ENCODE measurements around the gene ING5.

Gene ING5

DNA sequence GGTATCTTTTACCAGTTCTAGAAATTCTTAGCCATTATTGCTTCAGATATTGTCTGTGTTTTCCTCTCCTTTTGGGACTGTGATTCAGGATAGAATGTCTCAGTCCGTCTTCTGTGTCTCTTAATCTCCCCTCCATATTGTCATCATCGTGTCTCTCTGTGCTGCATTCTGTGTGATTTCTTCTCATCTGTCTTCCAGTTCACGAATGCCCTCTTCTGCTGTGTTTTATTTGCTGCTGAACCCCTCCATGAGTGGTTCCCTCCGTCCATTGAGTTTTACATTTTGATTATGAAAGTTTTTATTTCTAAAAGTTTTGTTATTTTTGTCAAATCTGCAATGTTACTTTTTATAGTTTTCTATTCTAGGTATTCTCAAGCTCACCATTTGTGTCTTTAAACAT is 44.2 kb downstream of the ING5 start:
- TF ChIP-seq EZH2 (IDR thresholded peaks at IDR 0.05; ENCODE audit: borderline replicate concordance, low read length) = no peak
- TF ChIP-seq, protein P1, sequence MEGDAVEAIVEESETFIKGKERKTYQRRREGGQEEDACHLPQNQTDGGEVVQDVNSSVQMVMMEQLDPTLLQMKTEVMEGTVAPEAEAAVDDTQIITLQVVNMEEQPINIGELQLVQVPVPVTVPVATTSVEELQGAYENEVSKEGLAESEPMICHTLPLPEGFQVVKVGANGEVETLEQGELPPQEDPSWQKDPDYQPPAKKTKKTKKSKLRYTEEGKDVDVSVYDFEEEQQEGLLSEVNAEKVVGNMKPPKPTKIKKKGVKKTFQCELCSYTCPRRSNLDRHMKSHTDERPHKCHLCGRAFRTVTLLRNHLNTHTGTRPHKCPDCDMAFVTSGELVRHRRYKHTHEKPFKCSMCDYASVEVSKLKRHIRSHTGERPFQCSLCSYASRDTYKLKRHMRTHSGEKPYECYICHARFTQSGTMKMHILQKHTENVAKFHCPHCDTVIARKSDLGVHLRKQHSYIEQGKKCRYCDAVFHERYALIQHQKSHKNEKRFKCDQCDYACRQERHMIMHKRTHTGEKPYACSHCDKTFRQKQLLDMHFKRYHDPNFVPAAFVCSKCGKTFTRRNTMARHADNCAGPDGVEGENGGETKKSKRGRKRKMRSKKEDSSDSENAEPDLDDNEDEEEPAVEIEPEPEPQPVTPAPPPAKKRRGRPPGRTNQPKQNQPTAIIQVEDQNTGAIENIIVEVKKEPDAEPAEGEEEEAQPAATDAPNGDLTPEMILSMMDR (IDR thresholded peaks at IDR 0.05; ENCODE audit: low read length) = no peak
- peaks cover 63% of the 10 kb centered on the region for H3K36me3 ChIP-seq (ENCODE audit: insufficient read depth, low read length)

DNA sequence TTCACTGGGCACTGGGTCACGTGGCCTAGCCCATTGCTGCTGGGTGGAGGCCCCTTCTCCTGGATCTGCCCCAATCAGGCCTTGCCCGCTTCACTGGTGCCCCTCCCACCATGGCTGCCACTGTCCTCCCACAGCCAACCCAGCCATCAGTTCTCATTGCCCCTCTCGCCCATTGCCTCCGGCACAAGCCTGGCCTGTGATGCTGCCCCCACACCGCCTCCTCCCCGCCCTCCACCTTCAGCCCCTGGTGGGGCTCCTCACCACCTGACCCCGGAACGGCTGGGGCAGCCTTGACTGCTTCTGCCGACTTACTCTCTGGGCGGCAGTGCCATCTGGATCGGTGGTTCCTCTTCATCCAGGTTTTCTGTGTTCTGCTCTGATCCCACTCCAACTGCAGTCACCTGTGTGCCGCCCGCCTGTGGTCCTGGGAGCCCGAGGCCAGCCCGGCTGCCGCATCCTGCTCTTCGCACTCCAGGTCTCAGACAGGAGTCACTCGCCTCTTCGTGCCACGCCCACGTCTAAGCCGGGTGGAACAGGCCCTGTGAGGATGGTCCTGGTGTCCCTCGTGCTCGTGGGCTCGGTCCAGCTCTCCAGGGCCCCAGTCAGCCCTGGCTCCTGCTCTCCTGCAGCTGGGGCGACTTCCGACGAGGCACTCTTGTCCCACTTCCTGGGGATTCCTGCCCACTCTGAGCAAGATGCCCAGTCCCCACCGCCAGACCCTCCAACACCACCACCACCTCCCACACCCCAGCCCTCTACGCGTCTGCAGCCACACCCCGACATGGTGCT is 46.8 kb downstream of the ING5 start:
- no peak for TF ChIP-seq EZH2 (IDR thresholded peaks at IDR 0.05; ENCODE audit: borderline replicate concordance, low read length)
- TF ChIP-seq, protein P1 (IDR thresholded peaks at IDR 0.05; ENCODE audit: low read length) = no peak
- Histone ChIP-seq H3K4me3 (ENCODE audit: low read depth, low read length, poor library complexity, severe bottlenecking) (no peak overlapping the region), H4K20me1 (ENCODE audit: insufficient read depth, low read length) (no peaks in the 10 kb centered on the region), H2AFZ (ENCODE audit: low read length) (no peak overlapping the region), H3K9ac (ENCODE audit: low read length) (no peak overlapping the region), H3K9me2 (ENCODE audit: low read depth, low read length) (no peaks in the 10 kb centered on the region), H3F3A (ENCODE audit: insufficient read depth, low read length) (no peaks in the 10 kb centered on the region), H3K27me3 (ENCODE audit: insufficient read depth, low read length) (no peaks in the 10 kb centered on the region), H3K4me1 (ENCODE audit: insufficient read depth, low read length, severe bottlenecking) (no peaks in the 10 kb centered on the region), H3K79me2 (ENCODE audit: insufficient read depth, low read length) (no peaks in the 10 kb centered on the region), H3K4me2 (ENCODE audit: low read length) (no peak overlapping the region), H3K36me3 (ENCODE audit: insufficient read depth, low read length) (peaks cover 65% of the 10 kb centered on the region), H3K9me3 (ENCODE audit: low read length) (peaks cover 3% of the 10 kb centered on the region; the same call in 1 of the 2 replicates), H3K27ac (ENCODE audit: low read depth, low read length, poor library complexity, severe bottlenecking) (no peak overlapping the region)

More for the DNA sequence above, 44.2 kb downstream of the ING5 start:
- Histone ChIP-seq H3K4me1 (ENCODE audit: insufficient read depth, low read length, severe bottlenecking) (no peaks in the 10 kb centered on the region), H2AFZ (ENCODE audit: low read length) (no peak overlapping the region), H3K27me3 (ENCODE audit: insufficient read depth, low read length) (no peaks in the 10 kb centered on the region), H4K20me1 (ENCODE audit: insufficient read depth, low read length) (no peaks in the 10 kb centered on the region), H3K9me3 (ENCODE audit: low read length) (peaks cover 3% of the 10 kb centered on the region; the same call in 1 of the 2 replicates), H3K9ac (ENCODE audit: low read length) (no peak overlapping the region), H3K4me2 (ENCODE audit: low read length) (no peak overlapping the region), H3K9me2 (ENCODE audit: low read depth, low read length) (no peaks in the 10 kb centered on the region), H3K27ac (ENCODE audit: low read depth, low read length, poor library complexity, severe bottlenecking) (no peak overlapping the region), H3K79me2 (ENCODE audit: insufficient read depth, low read length) (no peaks in the 10 kb centered on the region), H3K4me3 (ENCODE audit: low read depth, low read length, poor library complexity, severe bottlenecking) (no peak overlapping the region), H3F3A (ENCODE audit: insufficient read depth, low read length) (no peaks in the 10 kb centered on the region)

DNA sequence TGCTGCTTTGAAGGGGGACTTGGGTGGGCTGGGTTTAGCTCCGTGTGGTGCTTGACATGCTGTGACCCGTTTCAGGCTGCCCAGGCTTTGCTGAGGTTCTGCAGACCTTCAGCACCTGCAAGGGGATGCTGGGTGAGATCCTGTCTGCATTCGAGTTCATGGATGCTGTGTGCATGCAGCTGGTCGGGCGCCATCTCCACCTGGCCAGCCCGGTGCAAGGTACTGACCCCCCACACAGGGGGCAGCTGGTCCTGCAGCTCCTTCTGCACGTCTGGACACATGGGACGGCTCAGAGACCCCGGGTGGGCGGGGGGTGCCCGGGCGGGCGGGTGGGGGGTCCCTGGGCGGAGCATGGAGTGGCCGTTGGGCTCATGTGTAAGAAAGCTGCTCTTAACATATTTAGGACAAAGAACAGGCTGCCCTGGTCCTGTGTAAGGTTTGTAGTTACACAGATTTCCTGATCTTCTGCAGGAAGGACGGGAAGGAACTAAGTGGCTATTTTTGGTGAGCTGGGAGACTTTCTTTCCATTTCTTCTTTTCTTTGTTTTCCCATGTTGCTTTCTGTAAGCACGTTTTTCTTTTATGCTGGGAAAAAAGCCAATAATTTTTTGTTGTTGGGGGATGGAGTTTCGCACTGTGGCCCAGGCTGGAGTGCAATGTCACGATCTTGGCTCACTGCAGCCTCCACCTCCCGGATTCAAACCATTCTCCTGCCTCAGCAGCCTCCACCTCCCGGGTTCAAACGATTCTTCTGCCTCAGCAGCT is 48.4 kb downstream of the ING5 start:
- no peaks in the 10 kb centered on the region for H4K20me1 ChIP-seq (ENCODE audit: insufficient read depth, low read length)
- no peaks in the 10 kb centered on the region for H3F3A ChIP-seq (ENCODE audit: insufficient read depth, low read length)
- no peaks in the 10 kb centered on the region for H3K9me2 ChIP-seq (ENCODE audit: low read depth, low read length)
- TF ChIP-seq EZH2 (IDR thresholded peaks at IDR 0.05; ENCODE audit: borderline replicate concordance, low read length) = no peak
- TF ChIP-seq, protein P1 (IDR thresholded peaks at IDR 0.05; ENCODE audit: low read length) = no peak
- H3K9me3 ChIP-seq (ENCODE audit: low read length) = peaks cover 3% of the 10 kb centered on the region; the same call in 1 of the 2 replicates
- peaks cover 55% of the 10 kb centered on the region for H3K36me3 ChIP-seq (ENCODE audit: insufficient read depth, low read length)
- H3K79me2 ChIP-seq (ENCODE audit: insufficient read depth, low read length) = no peaks in the 10 kb centered on the region
- no peak overlapping the region for H3K9ac ChIP-seq (ENCODE audit: low read length)
- H3K4me3 ChIP-seq (ENCODE audit: low read depth, low read length, poor library complexity, severe bottlenecking) = no peak overlapping the region
- no peaks in the 10 kb centered on the region for H3K4me1 ChIP-seq (ENCODE audit: insufficient read depth, low read length, severe bottlenecking)
- H3K27me3 ChIP-seq (ENCODE audit: insufficient read depth, low read length) = no peaks in the 10 kb centered on the region
- H3K27ac ChIP-seq (ENCODE audit: low read depth, low read length, poor library complexity, severe bottlenecking) = no peak overlapping the region
- H3K4me2 ChIP-seq (ENCODE audit: low read length) = no peak overlapping the region
- H2AFZ ChIP-seq (ENCODE audit: low read length) = no peak overlapping the region
